Ascending aorta (tissue), 2 donors: Measurements from ENCODE around the gene MKNK1. TPM values are rescaled to one million over a fixed set of nuclear protein-coding genes. Genes with fewer than 3 reads are reported as not detected.

Source experiments
- DNase-seq, 2 donors: peaks; one replicate each; pipeline ENCODE4 v3.0.0-alpha.2; 2019; ENCODE audit warnings: low spot score in 2 of 2
- H3K27ac ChIP-seq, 2 donors: fragments of 200-600 bp; sonication (generic); one replicate each; pipeline ENCODE4 v1.5.1; 2016 to 2017; ENCODE audit warnings: mild to moderate bottlenecking in 1 of 2
- H3K27me3 ChIP-seq: fragments of 200-600 bp; sonication (generic); one replicate; pipeline ENCODE4 v1.5.1; 2017
- H3K36me3 ChIP-seq, 2 donors: fragments of 200-600 bp; sonication (generic); one replicate each; pipeline ENCODE4 v1.5.1; 2016
- H3K4me1 ChIP-seq, 2 donors: fragments of 200-600 bp; sonication (generic); one replicate each; pipeline ENCODE4 v1.5.1; 2016 to 2017; ENCODE audit warnings: mild to moderate bottlenecking in 1 of 2
- H3K4me3 ChIP-seq, 2 donors: fragments of 200-600 bp; sonication (generic); one replicate each; pipeline ENCODE4 v1.5.1; 2016 to 2017; ENCODE audit warnings: mild to moderate bottlenecking in 1 of 2
- H3K9me3 ChIP-seq, 2 donors: fragments of 200-600 bp; sonication (generic); one replicate each; pipeline ENCODE4 v1.5.1; 2016
- CTCF ChIP-seq, 3 experiments: fragments of 200-600 bp in 2 of 3; fragments of 450-650 bp in 1 of 3; sonication (generic) in 2 of 3; IDR thresholded peaks; one replicate each; pipeline ENCODE4 v1.5.1; 2016 to 2019; ENCODE audit warnings: antibody characterized with exemption in 3 of 3, mild to moderate bottlenecking in 1 of 3, moderate library complexity in 1 of 3
- intact Hi-C: fragments of 100-400 bp; cut with DNase I; formaldehyde crosslinking; loops from one replicate; pipeline ENCODE4 v1.15.1; 2023
- total RNA-seq: library from RNA; depleted of rRNA; stranded (reverse); fragments of >200 nt; gene quantifications from one replicate; pipeline ENCODE4 v1.1.0, GENCODE V29; 2016

MKNK1 gene
- total RNA-seq, 1 donor from 2014 or later = 47.8 TPM

- no peak for DNase-seq
- no peak for TF ChIP-seq CTCF (IDR thresholded peaks at IDR 0.05)
- Histone ChIP-seq H3K27me3 (no peaks in the 10 kb centered on the region), H3K4me1 (no peaks in the 10 kb centered on the region), H3K4me3 (no peak overlapping the region), H3K27ac (no peak overlapping the region), H3K9me3 (no peaks in the 10 kb centered on the region), H3K36me3 (peaks cover 66 to 87% of the 10 kb centered on the region in 2 donors)
- intact Hi-C loops = no loop called here
Observed at GRCh38 chr1:46563341-46563740, 40.7 kb downstream of the MKNK1 start.

- TF ChIP-seq CTCF (IDR thresholded peaks at IDR 0.05) = no peak
- H3K4me1 ChIP-seq = no peaks in the 10 kb centered on the region
- no peak for DNase-seq
- peaks cover 61 to 88% of the 10 kb centered on the region in 2 donors for H3K36me3 ChIP-seq
- intact Hi-C loops = no loop called here
- H3K27me3 ChIP-seq = no peaks in the 10 kb centered on the region
- no peak overlapping the region for H3K27ac ChIP-seq
- H3K4me3 ChIP-seq = no peak overlapping the region
- H3K9me3 ChIP-seq = no peaks in the 10 kb centered on the region
Observed at GRCh38 chr1:46562498-46562897, 41.6 kb downstream of the MKNK1 start.

- TF ChIP-seq CTCF (IDR thresholded peaks at IDR 0.05) = no peak
- H3K27ac ChIP-seq = no peak overlapping the region
Observed at GRCh38 chr1:46558966-46559365, 45.1 kb downstream of the MKNK1 start.

GRCh38 chr1:46558141-46558963 is 45.7 kb downstream of the MKNK1 start:
- H3K36me3 ChIP-seq = peaks cover 39 to 55% of the 10 kb centered on the region in 2 donors
- H3K27ac ChIP-seq = no peak overlapping the region
- TF ChIP-seq CTCF (IDR thresholded peaks at IDR 0.05) = no peak
- no peaks in the 10 kb centered on the region for H3K27me3 ChIP-seq
- intact Hi-C loops = no loop called here
- DNase-seq = no peak
- H3K9me3 ChIP-seq = no peaks in the 10 kb centered on the region
- H3K4me3 ChIP-seq = no peak overlapping the region
- H3K4me1 ChIP-seq = no peaks in the 10 kb centered on the region

More at GRCh38 chr1:46558966-46559365, 45.1 kb downstream of the MKNK1 start:
- H3K4me1 ChIP-seq = no peaks in the 10 kb centered on the region
- no peaks in the 10 kb centered on the region for H3K9me3 ChIP-seq
- H3K4me3 ChIP-seq = no peak overlapping the region
- H3K27me3 ChIP-seq = no peaks in the 10 kb centered on the region
- intact Hi-C loops = no loop called here
- H3K36me3 ChIP-seq = peaks cover 39 to 58% of the 10 kb centered on the region in 2 donors
- DNase-seq = no peak

- no peak for DNase-seq
- no peak overlapping the region for H3K4me3 ChIP-seq
- H3K27ac ChIP-seq = no peak overlapping the region
- TF ChIP-seq CTCF (IDR thresholded peaks at IDR 0.05) = no peak
- H3K4me1 ChIP-seq = no peaks in the 10 kb centered on the region
- H3K36me3 ChIP-seq = peaks cover 32 to 46% of the 10 kb centered on the region in 2 donors
- intact Hi-C loops = no loop called here
- no peaks in the 10 kb centered on the region for H3K9me3 ChIP-seq
- H3K27me3 ChIP-seq = no peaks in the 10 kb centered on the region
Observed at GRCh38 chr1:46557403-46557802, 46.7 kb downstream of the MKNK1 start.
